GM21360 (cell line): Measurements from ENCODE around the gene RRAS2.
"Not testable (repeated sequence)": the region's sequence is repeated elsewhere in the genome, so short reads cannot be mapped to it uniquely, and the experiment has no call there.

Experiments used
- ATAC-seq: cut with Tn5 transposase; IDR thresholded peaks from one replicate; pipeline ENCODE4 v1.9.1; 2021; ENCODE audit warnings: mild to moderate bottlenecking, moderate library complexity; ENCODE audit not compliant: unreplicated experiment

RRAS2 gene

GRCh38 chr11:14358729-14359439 is at the start of gene RRAS2:
Gene RRAS2, minus strand, starts transcription at chr11:14359183. Its CDS starts 313 bp downstream, at chr11:14358870.
- peak; percentile 82 for ATAC-seq

DNA sequence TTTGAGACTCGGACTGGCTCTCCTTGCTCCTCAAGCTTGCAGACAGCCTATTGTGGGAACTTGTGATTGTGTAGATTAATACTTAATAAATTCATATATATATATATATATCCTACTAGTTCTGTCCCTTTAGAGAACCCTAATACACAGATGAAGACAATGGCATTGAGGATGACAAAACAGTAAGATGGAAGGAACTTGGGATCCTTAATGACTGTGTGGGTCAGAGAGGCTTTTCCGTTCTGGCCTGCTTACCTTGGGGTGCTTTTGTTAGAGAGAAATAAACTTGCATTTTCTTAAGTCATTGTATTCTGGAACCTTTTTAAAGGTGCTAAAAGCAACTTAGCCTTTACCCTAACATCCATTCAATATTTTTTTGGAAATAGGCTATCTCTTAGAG is 49.6 kb upstream of the RRAS2 start:
- ATAC-seq = no peak

DNA sequence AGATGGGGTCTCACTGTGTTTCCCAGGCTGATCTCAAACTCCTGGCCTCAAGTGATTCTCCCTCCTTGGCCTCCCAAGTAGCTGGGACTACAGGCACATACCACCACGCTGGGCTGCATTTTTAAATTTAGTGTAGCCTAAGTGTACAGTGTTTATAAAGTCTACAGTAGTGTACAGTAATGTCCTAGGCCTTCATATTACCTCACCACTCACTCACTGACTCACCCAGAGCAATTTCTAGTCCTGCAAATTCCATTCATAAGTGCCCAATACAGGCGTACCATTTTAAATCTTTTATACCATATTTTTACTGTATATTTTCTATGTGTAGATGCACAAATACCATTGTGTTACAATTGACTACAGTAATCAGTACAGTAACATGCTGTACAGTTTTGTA is 47.1 kb upstream of the RRAS2 start:
- not testable (repeated sequence) for ATAC-seq

GRCh38 chr11:14403528-14403927 is 44.5 kb upstream of the RRAS2 start:
- ATAC-seq = not testable (repeated sequence)

DNA sequence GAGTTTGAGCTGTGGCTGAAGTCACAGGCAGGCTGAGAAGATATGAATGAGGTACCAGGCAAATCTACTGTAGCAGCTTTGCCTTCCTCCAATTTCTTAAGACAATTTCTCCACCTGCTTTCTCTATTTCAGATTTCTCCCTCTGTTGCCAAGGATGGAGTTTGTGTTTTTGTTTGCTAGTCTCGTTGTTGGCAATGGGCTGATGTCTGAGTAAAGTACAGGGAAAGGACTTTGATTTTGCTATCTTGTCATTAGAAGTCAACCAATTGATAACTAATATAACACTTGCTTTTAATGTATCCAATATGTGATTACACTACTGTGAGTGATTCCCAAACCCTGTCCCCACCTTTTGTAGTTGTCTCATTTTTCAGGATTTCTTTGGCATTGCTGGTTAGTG is 40.1 kb upstream of the RRAS2 start:
- no peak for ATAC-seq

- no peak for ATAC-seq
Observed at GRCh38 chr11:14396273-14396672, 37.3 kb upstream of the RRAS2 start.

DNA sequence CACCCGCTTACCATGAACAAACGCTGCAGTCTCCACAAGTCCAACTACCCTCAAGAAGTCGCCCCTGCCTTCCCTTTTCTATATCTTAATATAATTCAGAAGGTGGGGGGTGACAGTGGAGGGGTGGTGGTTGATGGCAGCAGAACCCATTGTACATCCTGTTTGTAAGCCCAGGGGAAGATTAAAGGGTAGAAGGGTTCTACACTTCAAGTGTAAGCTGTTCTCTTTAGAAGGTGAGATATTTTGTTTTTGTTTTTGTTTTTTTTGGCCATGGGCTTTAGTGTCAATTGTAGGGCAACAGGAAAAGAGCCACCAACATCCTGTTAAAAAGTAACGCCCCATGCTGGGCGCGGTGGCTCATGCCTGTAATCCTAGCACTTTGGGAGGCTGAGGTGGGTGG is 34.9 kb upstream of the RRAS2 start:
- ATAC-seq = no peak

GRCh38 chr11:14393129-14393528 is 34.1 kb upstream of the RRAS2 start:
- no peak for ATAC-seq

GRCh38 chr11:14390669-14391068 is 31.7 kb upstream of the RRAS2 start:
- no peak for ATAC-seq

DNA sequence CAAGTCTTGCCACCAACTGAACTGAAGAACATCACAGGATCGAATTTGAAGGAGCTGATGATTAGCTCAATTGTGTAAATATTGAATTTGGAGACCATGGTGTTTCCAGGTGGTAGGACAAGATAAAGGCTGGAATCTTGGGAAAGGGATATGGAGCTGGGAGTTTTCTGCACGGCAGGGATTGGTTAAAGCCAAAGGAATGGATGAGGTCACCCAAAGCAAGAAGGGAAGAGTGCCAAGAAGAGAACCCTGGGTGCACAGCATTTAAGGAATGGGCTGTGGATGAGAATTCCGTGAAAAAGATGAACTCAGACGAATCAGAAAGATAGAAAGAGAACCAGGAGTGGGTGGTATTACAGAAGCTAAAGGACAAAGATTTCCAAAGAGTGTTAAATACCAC is 29.4 kb upstream of the RRAS2 start:
- no peak for ATAC-seq

DNA sequence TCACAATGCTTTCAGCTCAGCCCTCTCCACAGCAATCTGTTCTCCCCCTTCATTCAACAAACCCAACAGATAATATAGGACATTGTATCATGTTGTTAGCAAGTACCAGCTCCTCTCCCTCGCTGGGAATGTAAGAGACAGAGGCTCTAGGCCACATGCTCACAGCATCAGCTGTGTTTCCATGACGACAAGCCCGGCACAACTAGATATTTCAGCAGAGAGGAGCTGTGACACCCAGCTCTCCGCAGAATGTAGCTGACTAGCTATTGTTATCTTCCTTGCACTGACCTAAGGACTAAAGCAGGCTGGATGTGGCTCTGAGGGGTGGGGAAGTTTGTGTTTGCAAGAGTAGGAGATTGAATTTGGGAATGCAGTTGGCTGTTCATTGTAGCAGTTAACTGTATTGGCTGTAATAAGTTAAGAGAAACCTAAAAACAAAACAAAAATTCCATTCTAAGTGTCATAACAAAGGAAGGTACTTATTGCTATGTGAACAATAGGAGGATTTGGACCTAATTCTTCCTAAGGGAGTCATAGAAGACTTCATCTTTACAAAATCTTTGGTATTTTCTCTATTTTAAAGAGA is 28.0 kb upstream of the RRAS2 start:
- ATAC-seq = no peak

GRCh38 chr11:14386081-14386480 is 27.1 kb upstream of the RRAS2 start:
- ATAC-seq = no peak

DNA sequence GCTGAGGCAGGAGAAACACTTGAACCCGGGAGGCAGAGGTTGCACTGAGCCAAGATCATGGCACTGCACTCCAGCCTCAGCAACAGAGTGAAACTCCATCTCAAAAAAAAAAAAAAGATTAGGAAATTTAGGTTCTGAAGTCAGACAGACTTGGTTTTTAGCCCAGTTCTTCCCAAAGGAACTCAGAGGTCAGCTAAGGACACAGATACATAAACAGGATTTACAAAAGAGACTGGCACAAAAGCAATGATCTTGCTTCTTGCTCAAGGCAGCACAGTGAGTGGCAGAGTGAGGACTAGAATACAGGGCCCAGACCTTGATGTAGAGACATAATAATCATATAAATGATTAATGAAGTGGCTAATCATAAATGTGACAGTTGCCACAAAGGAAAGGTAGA is 25.4 kb upstream of the RRAS2 start:
- ATAC-seq = no peak

GRCh38 chr11:14381968-14382367 is 23.0 kb upstream of the RRAS2 start:
- no peak for ATAC-seq

GRCh38 chr11:14380947-14381561 is 22.1 kb upstream of the RRAS2 start:
- ATAC-seq = peak; percentile 67

- ATAC-seq = no peak
Observed at GRCh38 chr11:14380125-14380936, 21.3 kb upstream of the RRAS2 start.

DNA sequence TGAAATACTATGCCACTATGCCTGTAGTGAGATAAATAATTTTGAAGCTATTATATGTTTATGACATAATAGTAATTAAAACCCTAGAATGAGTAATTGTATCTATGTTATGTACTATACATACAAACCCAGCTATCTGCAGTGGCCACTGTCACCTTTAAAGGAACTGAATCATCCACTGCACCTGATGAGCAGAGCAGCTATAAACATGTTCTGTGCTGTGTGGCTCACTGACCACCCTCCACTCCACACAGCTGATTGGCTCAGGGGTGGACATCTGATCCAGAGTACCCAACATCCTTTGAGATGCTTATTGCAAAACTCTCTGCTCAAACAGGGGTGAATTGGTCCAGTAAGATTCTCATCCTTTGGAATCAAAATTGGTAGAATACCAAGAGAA is 19.2 kb upstream of the RRAS2 start:
- ATAC-seq = no peak

GRCh38 chr11:14376920-14377319 is 17.9 kb upstream of the RRAS2 start:
- no peak for ATAC-seq

DNA sequence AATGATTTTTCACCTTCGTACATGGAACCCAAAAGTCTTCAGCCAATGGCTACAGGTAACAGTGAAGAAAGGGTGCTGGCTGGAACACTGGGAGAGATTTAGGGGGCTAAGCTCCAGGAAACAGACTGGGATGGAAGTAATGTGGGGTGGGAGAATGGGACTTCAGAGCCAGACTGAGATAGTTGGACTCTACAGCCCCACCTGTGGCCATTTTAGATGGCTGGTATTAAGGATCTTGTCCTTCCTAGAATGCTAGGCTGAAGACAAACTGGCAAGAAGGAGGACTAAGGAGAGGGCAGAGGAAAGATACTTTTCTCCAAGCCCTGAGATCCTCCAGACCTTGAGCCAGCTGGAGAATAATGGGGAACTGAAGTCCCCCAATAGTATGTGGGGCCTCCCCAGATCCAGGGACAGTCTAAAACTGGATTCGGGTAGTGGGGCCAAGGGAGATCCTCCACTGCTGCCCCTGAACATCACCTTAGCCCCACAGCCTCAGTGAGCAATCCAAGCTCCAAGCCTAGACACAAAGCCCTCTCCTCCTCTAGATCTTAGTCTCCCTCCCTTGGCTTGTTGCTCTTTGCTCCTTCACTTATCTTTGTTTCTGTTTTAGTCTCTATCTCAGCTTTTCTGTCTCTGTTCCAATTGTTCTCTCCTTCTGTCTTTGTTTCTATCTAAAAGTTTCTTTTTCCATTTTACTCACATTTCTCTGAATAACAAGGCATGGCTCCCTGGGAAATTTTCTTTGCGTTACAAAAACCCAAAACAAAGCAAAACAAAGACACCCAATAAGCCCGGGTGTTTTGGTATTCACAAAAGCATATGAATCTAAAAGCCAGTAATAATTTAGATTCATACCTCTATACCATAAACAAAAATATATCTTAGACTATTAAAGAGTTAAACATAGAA is 16.2 kb upstream of the RRAS2 start:
- ATAC-seq = no peak

- ATAC-seq = no peak
Observed at GRCh38 chr11:14373941-14374646, 15.1 kb upstream of the RRAS2 start.
